ENCODE data around the gene ARHGAP45. TPM values are rescaled to one million over a fixed set of nuclear protein-coding genes. Genes with fewer than 3 reads are reported as not detected.

ARHGAP45 gene
- total and polyA plus RNA-seq, 9 of the 15 experiments (the other 6 are each of a cell fraction or from before 2014, with no cell fraction given), result 0.08 to 22.1 (median 4.2) TPM

DNA sequence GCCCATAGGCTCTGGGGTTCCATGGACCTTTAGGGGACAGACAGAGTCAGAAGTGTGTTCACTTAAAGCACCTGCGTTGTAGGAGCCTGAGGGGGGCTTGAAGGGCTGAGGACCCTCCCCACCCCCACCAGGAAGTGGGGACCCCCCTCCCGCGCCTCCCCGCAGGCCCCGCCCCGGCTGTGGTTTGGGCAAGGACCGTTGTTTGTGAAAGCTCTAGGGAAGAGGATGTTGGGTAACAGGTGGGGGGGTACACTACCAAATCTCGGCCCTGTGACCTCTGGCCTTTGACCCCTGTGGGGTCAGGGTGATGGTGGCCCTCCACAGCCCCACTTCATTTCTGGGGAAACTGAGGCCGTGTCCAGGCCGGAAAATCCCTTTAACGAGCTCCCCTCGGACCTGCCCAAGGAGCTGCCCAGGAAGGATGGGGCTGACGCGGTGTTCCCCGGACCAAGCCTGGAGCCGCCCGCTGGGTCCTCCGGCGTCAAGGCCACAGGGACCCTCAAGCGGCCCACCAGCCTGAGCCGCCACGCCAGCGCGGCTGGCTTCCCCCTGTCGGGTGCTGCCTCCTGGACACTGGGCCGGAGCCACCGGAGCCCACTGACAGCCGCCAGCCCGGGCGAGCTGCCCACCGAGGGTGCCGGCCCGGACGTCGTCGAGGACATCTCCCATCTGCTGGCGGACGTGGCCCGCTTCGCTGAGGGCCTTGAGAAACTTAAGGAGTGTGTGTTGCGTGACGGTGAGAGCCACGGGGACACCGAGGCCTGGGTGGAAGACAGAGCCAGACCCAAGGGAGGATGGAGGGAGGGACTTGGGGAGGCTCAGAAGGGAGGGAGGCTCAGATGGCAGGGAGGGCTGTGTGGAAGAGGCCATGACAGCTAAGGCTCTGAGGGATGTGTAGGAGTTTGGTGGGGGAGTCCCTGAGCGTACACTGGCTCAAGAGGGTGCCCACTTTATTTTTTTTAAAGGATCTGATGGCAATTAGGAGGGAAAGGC lies 1.3 kb downstream of the ARHGAP45 start (continued):
- TF ChIP-seq, protein P1, sequence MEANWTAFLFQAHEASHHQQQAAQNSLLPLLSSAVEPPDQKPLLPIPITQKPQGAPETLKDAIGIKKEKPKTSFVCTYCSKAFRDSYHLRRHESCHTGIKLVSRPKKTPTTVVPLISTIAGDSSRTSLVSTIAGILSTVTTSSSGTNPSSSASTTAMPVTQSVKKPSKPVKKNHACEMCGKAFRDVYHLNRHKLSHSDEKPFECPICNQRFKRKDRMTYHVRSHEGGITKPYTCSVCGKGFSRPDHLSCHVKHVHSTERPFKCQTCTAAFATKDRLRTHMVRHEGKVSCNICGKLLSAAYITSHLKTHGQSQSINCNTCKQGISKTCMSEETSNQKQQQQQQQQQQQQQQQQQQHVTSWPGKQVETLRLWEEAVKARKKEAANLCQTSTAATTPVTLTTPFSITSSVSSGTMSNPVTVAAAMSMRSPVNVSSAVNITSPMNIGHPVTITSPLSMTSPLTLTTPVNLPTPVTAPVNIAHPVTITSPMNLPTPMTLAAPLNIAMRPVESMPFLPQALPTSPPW (CRISPR knock-in tag; IDR thresholded peaks at IDR 0.05), result peak; percentile 49
- TF ChIP-seq, protein P2, sequence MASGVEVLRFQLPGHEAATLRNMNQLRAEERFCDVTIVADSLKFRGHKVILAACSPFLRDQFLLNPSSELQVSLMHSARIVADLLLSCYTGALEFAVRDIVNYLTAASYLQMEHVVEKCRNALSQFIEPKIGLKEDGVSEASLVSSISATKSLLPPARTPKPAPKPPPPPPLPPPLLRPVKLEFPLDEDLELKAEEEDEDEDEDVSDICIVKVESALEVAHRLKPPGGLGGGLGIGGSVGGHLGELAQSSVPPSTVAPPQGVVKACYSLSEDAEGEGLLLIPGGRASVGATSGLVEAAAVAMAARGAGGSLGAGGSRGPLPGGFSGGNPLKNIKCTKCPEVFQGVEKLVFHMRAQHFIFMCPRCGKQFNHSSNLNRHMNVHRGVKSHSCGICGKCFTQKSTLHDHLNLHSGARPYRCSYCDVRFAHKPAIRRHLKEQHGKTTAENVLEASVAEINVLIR (CRISPR knock-in tag; IDR thresholded peaks at IDR 0.05), result no peak
- TF ChIP-seq POLR3G (IDR thresholded peaks at IDR 0.05; ENCODE audit: extremely low read depth, insufficient read length, insufficient replicate concordance) (no peak), NR2F6 (CRISPR knock-in tag; IDR thresholded peaks at IDR 0.05) (peak; percentile 84; the same call in 1 of the 2 replicates), SPI1 (IDR thresholded peaks at IDR 0.05; ENCODE audit: borderline replicate concordance, low read depth, low read length) (no peak), MTA2 (IDR thresholded peaks at IDR 0.05; ENCODE audit: low read depth) (0 out of 2 replicates have a peak, but pooled peaks have one; percentile 33), RB1 (IDR thresholded peaks at IDR 0.05; ENCODE audit: low read depth) (no peak), NR2C1 (IDR thresholded peaks at IDR 0.05) (peak; percentile 97), NR2C1 (tag; IDR thresholded peaks at IDR 0.05) (peak; percentile 98), JUN (IDR thresholded peaks at IDR 0.05; ENCODE audit: borderline replicate concordance, low read depth, low read length) (no peak), JUN (CRISPR knock-in tag; IDR thresholded peaks at IDR 0.05; ENCODE audit: borderline replicate concordance) (no peak), ZNF583 (CRISPR knock-in tag; IDR thresholded peaks at IDR 0.05) (no peak)
- TF ChIP-seq, protein P3, sequence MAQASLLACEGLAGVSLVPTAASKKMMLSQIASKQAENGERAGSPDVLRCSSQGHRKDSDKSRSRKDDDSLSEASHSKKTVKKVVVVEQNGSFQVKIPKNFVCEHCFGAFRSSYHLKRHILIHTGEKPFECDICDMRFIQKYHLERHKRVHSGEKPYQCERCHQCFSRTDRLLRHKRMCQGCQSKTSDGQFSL (CRISPR knock-in tag; IDR thresholded peaks at IDR 0.05), result peak; percentile 97
- TF ChIP-seq, protein P3 (tag; IDR thresholded peaks at IDR 0.05), result peak in 1 of 2 experiments; percentile 83; a peak in 2 of 4 replicates
